Measurements from ENCODE around the gene F7.
"Not testable (repeated sequence)": the region's sequence is repeated elsewhere in the genome, so short reads cannot be mapped to it uniquely, and the experiment has no call there.

The F7 gene

GRCh38 chr13:113159701-113160100 is 54.1 kb downstream of the F7 start:
- CTCF ChIA-PET: interaction anchor here (0.5 to 0.6 kb wide), 2 partner anchors 31 to 144 kb away, joined by 3 to 4 read pairs; no protein-coding TSS in a partner anchor
- POLR2A ChIA-PET (ENCODE audit: low non-redundant PET): no interaction called here
- H3K27ac ChIP-seq: no peak overlapping the region
- no peak for TF ChIP-seq CTCF (conservative IDR thresholded peaks at IDR 0.05; ENCODE audit: low read depth)
- no peak for DNase-seq (ENCODE audit: low spot score)

- CTCF ChIA-PET: interaction anchor here (0.7 kb wide), 1 partner anchor 9 kb away, joined by 4 read pairs; no protein-coding TSS in a partner anchor
- TF ChIP-seq CTCF (conservative IDR thresholded peaks at IDR 0.05; ENCODE audit: low read depth): no peak
- H3K27ac ChIP-seq: no peak overlapping the region
- no peak for DNase-seq (ENCODE audit: low spot score)
- POLR2A ChIA-PET (ENCODE audit: low non-redundant PET): no interaction called here
These were observed 55.4 kb downstream of the F7 start for GRCh38 chr13:113160983-113161382.

GRCh38 chr13:113161433-113161832 is 55.8 kb downstream of the F7 start:
- ChIA-PET POLR2A (ENCODE audit: low non-redundant PET) (no interaction called here), CTCF (interaction anchor here (0.6 to 0.7 kb wide), 2 partner anchors 9 to 233 kb away, joined by 3 to 4 read pairs; no protein-coding TSS in a partner anchor)
- no peak for DNase-seq (ENCODE audit: low spot score)
- no peak for TF ChIP-seq CTCF (conservative IDR thresholded peaks at IDR 0.05; ENCODE audit: low read depth)
- no peak overlapping the region for H3K27ac ChIP-seq

- POLR2A ChIA-PET (ENCODE audit: low non-redundant PET); H3K27ac ChIP-seq; DNase-seq (ENCODE audit: low spot score): not testable (repeated sequence)
- CTCF ChIA-PET: interaction anchor here (0.6 kb wide), 1 partner anchor 233 kb away, joined by 3 read pairs; no protein-coding TSS in a partner anchor
These were observed 56.4 kb downstream of the F7 start for GRCh38 chr13:113161975-113162374.

- no peak for TF ChIP-seq CTCF (conservative IDR thresholded peaks at IDR 0.05; ENCODE audit: low read depth)
- no peak for DNase-seq (ENCODE audit: low spot score)
- POLR2A ChIA-PET (ENCODE audit: low non-redundant PET): no interaction called here
These were observed 57.4 kb downstream of the F7 start for GRCh38 chr13:113162783-113163685.

GRCh38 chr13:113164492-113164891 is 58.9 kb downstream of the F7 start:
- no peak overlapping the region for H3K27ac ChIP-seq
- CTCF ChIA-PET: interaction anchor here (0.6 kb wide), 1 partner anchor 18 kb away, joined by 3 read pairs; no protein-coding TSS in a partner anchor

More at GRCh38 chr13:113162783-113163685, 57.4 kb downstream of the F7 start:
- CTCF ChIA-PET: no interaction called here
- H3K27ac ChIP-seq: no peak overlapping the region

More at GRCh38 chr13:113164492-113164891, 58.9 kb downstream of the F7 start:
- DNase-seq (ENCODE audit: low spot score): no peak
- POLR2A ChIA-PET (ENCODE audit: low non-redundant PET): no interaction called here
- TF ChIP-seq CTCF (conservative IDR thresholded peaks at IDR 0.05; ENCODE audit: low read depth): no peak
